HL-60 (cell line): Measurements from ENCODE around the gene APBA2.

Experiments
- CTCF ChIP-seq: IDR thresholded peaks from one replicate; pipeline ENCODE4 v1.5.1; 2011; ENCODE audit warnings: low read length, control low read depth, inconsistent platforms; ENCODE audit not compliant: insufficient read depth
- GABPA ChIP-seq: IDR thresholded peaks from 2 replicates; pipeline ENCODE4 v1.6.1; 2012; ENCODE audit warnings: low read depth
- POLR2AphosphoS5 ChIP-seq: IDR thresholded peaks from 2 replicates; pipeline ENCODE4 v1.6.1; 2012; ENCODE audit warnings: low read depth
- REST ChIP-seq: IDR thresholded peaks from 2 replicates; pipeline ENCODE4 v1.6.1; 2012; ENCODE audit warnings: low read depth; ENCODE audit not compliant: insufficient replicate concordance
- SPI1 ChIP-seq: IDR thresholded peaks from 2 replicates; pipeline ENCODE4 v1.6.1; 2012; ENCODE audit warnings: low read depth, mild to moderate bottlenecking, borderline replicate concordance

- TF ChIP-seq CTCF (no peak), SPI1 (no peak), POLR2AphosphoS5 (no peak), REST (no peak), GABPA (no peak)
Observed at GRCh38 chr15:28942046-28942445, 56.3 kb downstream of the APBA2 start.
